ENCODE measurements around the gene ANKRD23.
"Not testable (repeated sequence)": the region's sequence is repeated elsewhere in the genome, so short reads cannot be mapped to it uniquely, and the experiment has no call there.

Gene ANKRD23

GRCh38 chr2:96801786-96802595 is 41.8 kb downstream of the ANKRD23 start:
- no peaks in the 10 kb centered on the region for H3K4me1 Mint-ChIP-seq (ENCODE audit: low read depth)
- H3K27ac Mint-ChIP-seq: no peak overlapping the region
- intact Hi-C loops (cut with micrococcal nuclease): loop anchor here (10.0 kb wide), 1 partner anchor 197 kb away; no protein-coding TSS in a partner anchor
- H3K9me3 Mint-ChIP-seq: no peaks in the 10 kb centered on the region
- H3K4me3 Mint-ChIP-seq: no peak overlapping the region
- H3K27me3 Mint-ChIP-seq: no peaks in the 10 kb centered on the region
- peaks cover 39% of the 10 kb centered on the region for H3K36me3 Mint-ChIP-seq (ENCODE audit: low read depth)

- no peaks in the 10 kb centered on the region for H3K9me3 Mint-ChIP-seq
- intact Hi-C loops (cut with micrococcal nuclease): loop anchor here (10.0 kb wide), 1 partner anchor 196 kb away; no protein-coding TSS in a partner anchor
- H3K27ac Mint-ChIP-seq: no peak overlapping the region
- peaks cover 35% of the 10 kb centered on the region for H3K36me3 Mint-ChIP-seq (ENCODE audit: low read depth)
- H3K4me3 Mint-ChIP-seq: no peak overlapping the region
- H3K27me3 Mint-ChIP-seq: no peaks in the 10 kb centered on the region
- H3K4me1 Mint-ChIP-seq (ENCODE audit: low read depth): no peaks in the 10 kb centered on the region
Measured at GRCh38 chr2:96801005-96801785, 42.6 kb downstream of the ANKRD23 start.

- H3K4me1 Mint-ChIP-seq (ENCODE audit: low read depth): no peaks in the 10 kb centered on the region
- intact Hi-C loops (cut with micrococcal nuclease): loop anchor here (10.0 kb wide), 1 partner anchor 196 kb away; no protein-coding TSS in a partner anchor
- no peaks in the 10 kb centered on the region for H3K9me3 Mint-ChIP-seq
- peaks cover 33% of the 10 kb centered on the region for H3K36me3 Mint-ChIP-seq (ENCODE audit: low read depth)
- no peak overlapping the region for H3K27ac Mint-ChIP-seq
- H3K27me3 Mint-ChIP-seq: no peaks in the 10 kb centered on the region
- H3K4me3 Mint-ChIP-seq: no peak overlapping the region
Measured at GRCh38 chr2:96800061-96801004, 43.5 kb downstream of the ANKRD23 start.

GRCh38 chr2:96799623-96799935 is 44.2 kb downstream of the ANKRD23 start:
- Mint-ChIP-seq H3K9me3 (no peaks in the 10 kb centered on the region), H3K36me3 (ENCODE audit: low read depth) (peaks cover 33% of the 10 kb centered on the region), H3K4me1 (ENCODE audit: low read depth) (no peaks in the 10 kb centered on the region), H3K4me3 (no peak overlapping the region), H3K27me3 (no peaks in the 10 kb centered on the region), H3K27ac (no peak overlapping the region)
- intact Hi-C loops (cut with micrococcal nuclease): no loop called here

- H3K36me3 Mint-ChIP-seq (ENCODE audit: low read depth): peaks cover 33% of the 10 kb centered on the region
- intact Hi-C loops (cut with micrococcal nuclease): no loop called here
- no peak overlapping the region for H3K4me3 Mint-ChIP-seq
- no peaks in the 10 kb centered on the region for H3K27me3 Mint-ChIP-seq
- no peak overlapping the region for H3K27ac Mint-ChIP-seq
- H3K4me1 Mint-ChIP-seq (ENCODE audit: low read depth): no peaks in the 10 kb centered on the region
- no peaks in the 10 kb centered on the region for H3K9me3 Mint-ChIP-seq
Measured at GRCh38 chr2:96798733-96799622, 44.8 kb downstream of the ANKRD23 start.

GRCh38 chr2:96797066-96797625 is 46.7 kb downstream of the ANKRD23 start:
- intact Hi-C loops (cut with micrococcal nuclease): no loop called here
- peaks cover 33% of the 10 kb centered on the region for H3K36me3 Mint-ChIP-seq (ENCODE audit: low read depth)
- H3K4me1 Mint-ChIP-seq (ENCODE audit: low read depth): no peaks in the 10 kb centered on the region
- H3K9me3 Mint-ChIP-seq: no peaks in the 10 kb centered on the region
- no peaks in the 10 kb centered on the region for H3K27me3 Mint-ChIP-seq
- no peak overlapping the region for H3K4me3 Mint-ChIP-seq
- no peak overlapping the region for H3K27ac Mint-ChIP-seq

- H3K9me3 Mint-ChIP-seq; H3K4me3 Mint-ChIP-seq; H3K27ac Mint-ChIP-seq; intact Hi-C loops (cut with micrococcal nuclease); H3K27me3 Mint-ChIP-seq; H3K4me1 Mint-ChIP-seq (ENCODE audit: low read depth): not testable (repeated sequence)
- peaks cover 33% of the 10 kb centered on the region for H3K36me3 Mint-ChIP-seq (ENCODE audit: low read depth)
Measured at GRCh38 chr2:96796497-96796896, 47.3 kb downstream of the ANKRD23 start.

GRCh38 chr2:96795076-96795475 is 48.7 kb downstream of the ANKRD23 start:
- H3K36me3 Mint-ChIP-seq (ENCODE audit: low read depth): peaks cover 33% of the 10 kb centered on the region
- H3K27ac Mint-ChIP-seq: no peak overlapping the region
- no peaks in the 10 kb centered on the region for H3K27me3 Mint-ChIP-seq
- no peaks in the 10 kb centered on the region for H3K9me3 Mint-ChIP-seq
- no peak overlapping the region for H3K4me3 Mint-ChIP-seq
- H3K4me1 Mint-ChIP-seq (ENCODE audit: low read depth): no peaks in the 10 kb centered on the region
- intact Hi-C loops (cut with micrococcal nuclease): no loop called here

- no peaks in the 10 kb centered on the region for H3K9me3 Mint-ChIP-seq
- intact Hi-C loops (cut with micrococcal nuclease): no loop called here
- no peaks in the 10 kb centered on the region for H3K4me1 Mint-ChIP-seq (ENCODE audit: low read depth)
- no peak overlapping the region for H3K27ac Mint-ChIP-seq
- H3K36me3 Mint-ChIP-seq (ENCODE audit: low read depth): peaks cover 13% of the 10 kb centered on the region
- no peaks in the 10 kb centered on the region for H3K27me3 Mint-ChIP-seq
- H3K4me3 Mint-ChIP-seq: no peak overlapping the region
Measured at GRCh38 chr2:96792772-96793749, 50.8 kb downstream of the ANKRD23 start.

GRCh38 chr2:96789245-96789617 is 54.6 kb downstream of the ANKRD23 start:
- H3K27me3 Mint-ChIP-seq: no peaks in the 10 kb centered on the region
- H3K9me3 Mint-ChIP-seq: no peaks in the 10 kb centered on the region
- peaks cover 5% of the 10 kb centered on the region for H3K4me1 Mint-ChIP-seq (ENCODE audit: low read depth)
- no peaks in the 10 kb centered on the region for H3K36me3 Mint-ChIP-seq (ENCODE audit: low read depth)
- no peak overlapping the region for H3K4me3 Mint-ChIP-seq
- intact Hi-C loops (cut with micrococcal nuclease): no loop called here
- H3K27ac Mint-ChIP-seq: no peak overlapping the region

GRCh38 chr2:96788442-96789244 is 55.2 kb downstream of the ANKRD23 start:
- H3K9me3 Mint-ChIP-seq: no peaks in the 10 kb centered on the region
- no peaks in the 10 kb centered on the region for H3K36me3 Mint-ChIP-seq (ENCODE audit: low read depth)
- no peak overlapping the region for H3K4me3 Mint-ChIP-seq
- H3K27me3 Mint-ChIP-seq: no peaks in the 10 kb centered on the region
- intact Hi-C loops (cut with micrococcal nuclease): no loop called here
- peaks cover 7% of the 10 kb centered on the region for H3K4me1 Mint-ChIP-seq (ENCODE audit: low read depth)
- H3K27ac Mint-ChIP-seq: no peak overlapping the region
